HG02884 (cell line): ENCODE results near the gene PRPF40B.
"Not testable (repeated sequence)": the region's sequence is repeated elsewhere in the genome, so short reads cannot be mapped to it uniquely, and the experiment has no call there.

Experiments used
- ATAC-seq: cut with Tn5 transposase; IDR thresholded peaks from one replicate; pipeline ENCODE4 v1.9.1; 2021; ENCODE audit warnings: mild to moderate bottlenecking, moderate library complexity; ENCODE audit not compliant: unreplicated experiment

The PRPF40B gene

GRCh38 chr12:49609059-49609874, 14.1 kb upstream of the PRPF40B start:
- no peak for ATAC-seq

- ATAC-seq = no peak
Measured at GRCh38 chr12:49609875-49610154, 13.5 kb upstream of the PRPF40B start.

GRCh38 chr12:49610785-49611184, 12.6 kb upstream of the PRPF40B start:
- ATAC-seq = not testable (repeated sequence)

GRCh38 chr12:49612210-49612609, 11.2 kb upstream of the PRPF40B start:
- ATAC-seq = no peak

- ATAC-seq = no peak
Measured at GRCh38 chr12:49615725-49616124, 7.6 kb upstream of the PRPF40B start.

- no peak for ATAC-seq
Measured at GRCh38 chr12:49616533-49617219, 6.7 kb upstream of the PRPF40B start.

- ATAC-seq = no peak
Measured at GRCh38 chr12:49618576-49618975, 4.8 kb upstream of the PRPF40B start.

- ATAC-seq = no peak
Measured at GRCh38 chr12:49619286-49619685, 4.1 kb upstream of the PRPF40B start.

GRCh38 chr12:49621651-49622500, 1.5 kb upstream of the PRPF40B start:
- no peak for ATAC-seq

GRCh38 chr12:49622501-49623141, 740 bp upstream of the PRPF40B start:
- peak; percentile 24 for ATAC-seq

- no peak for ATAC-seq
Measured at GRCh38 chr12:49624921-49625577, 1.7 kb downstream of the PRPF40B start.

- no peak for ATAC-seq
Measured at GRCh38 chr12:49626169-49626835, 2.9 kb downstream of the PRPF40B start.

GRCh38 chr12:49626836-49627235, 3.5 kb downstream of the PRPF40B start:
- no peak for ATAC-seq

GRCh38 chr12:49627752-49628360, 4.5 kb downstream of the PRPF40B start:
- ATAC-seq = no peak

GRCh38 chr12:49631336-49631907, 8.1 kb downstream of the PRPF40B start:
- no peak for ATAC-seq

GRCh38 chr12:49632401-49632800, 9.0 kb downstream of the PRPF40B start:
- ATAC-seq = no peak

- no peak for ATAC-seq
Measured at GRCh38 chr12:49632986-49633702, 9.8 kb downstream of the PRPF40B start.

GRCh38 chr12:49633703-49634345, 10.5 kb downstream of the PRPF40B start:
- no peak for ATAC-seq
